HG03196 (cell line): ENCODE results near the gene ENPP4.
"Not testable (repeated sequence)": the region's sequence is repeated elsewhere in the genome, so short reads cannot be mapped to it uniquely, and the experiment has no call there.

Source experiments
- ATAC-seq: cut with Tn5 transposase; IDR thresholded peaks from one replicate; pipeline ENCODE4 v1.9.1; 2021; ENCODE audit not compliant: unreplicated experiment

Gene ENPP4, protein sequence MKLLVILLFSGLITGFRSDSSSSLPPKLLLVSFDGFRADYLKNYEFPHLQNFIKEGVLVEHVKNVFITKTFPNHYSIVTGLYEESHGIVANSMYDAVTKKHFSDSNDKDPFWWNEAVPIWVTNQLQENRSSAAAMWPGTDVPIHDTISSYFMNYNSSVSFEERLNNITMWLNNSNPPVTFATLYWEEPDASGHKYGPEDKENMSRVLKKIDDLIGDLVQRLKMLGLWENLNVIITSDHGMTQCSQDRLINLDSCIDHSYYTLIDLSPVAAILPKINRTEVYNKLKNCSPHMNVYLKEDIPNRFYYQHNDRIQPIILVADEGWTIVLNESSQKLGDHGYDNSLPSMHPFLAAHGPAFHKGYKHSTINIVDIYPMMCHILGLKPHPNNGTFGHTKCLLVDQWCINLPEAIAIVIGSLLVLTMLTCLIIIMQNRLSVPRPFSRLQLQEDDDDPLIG

DNA sequence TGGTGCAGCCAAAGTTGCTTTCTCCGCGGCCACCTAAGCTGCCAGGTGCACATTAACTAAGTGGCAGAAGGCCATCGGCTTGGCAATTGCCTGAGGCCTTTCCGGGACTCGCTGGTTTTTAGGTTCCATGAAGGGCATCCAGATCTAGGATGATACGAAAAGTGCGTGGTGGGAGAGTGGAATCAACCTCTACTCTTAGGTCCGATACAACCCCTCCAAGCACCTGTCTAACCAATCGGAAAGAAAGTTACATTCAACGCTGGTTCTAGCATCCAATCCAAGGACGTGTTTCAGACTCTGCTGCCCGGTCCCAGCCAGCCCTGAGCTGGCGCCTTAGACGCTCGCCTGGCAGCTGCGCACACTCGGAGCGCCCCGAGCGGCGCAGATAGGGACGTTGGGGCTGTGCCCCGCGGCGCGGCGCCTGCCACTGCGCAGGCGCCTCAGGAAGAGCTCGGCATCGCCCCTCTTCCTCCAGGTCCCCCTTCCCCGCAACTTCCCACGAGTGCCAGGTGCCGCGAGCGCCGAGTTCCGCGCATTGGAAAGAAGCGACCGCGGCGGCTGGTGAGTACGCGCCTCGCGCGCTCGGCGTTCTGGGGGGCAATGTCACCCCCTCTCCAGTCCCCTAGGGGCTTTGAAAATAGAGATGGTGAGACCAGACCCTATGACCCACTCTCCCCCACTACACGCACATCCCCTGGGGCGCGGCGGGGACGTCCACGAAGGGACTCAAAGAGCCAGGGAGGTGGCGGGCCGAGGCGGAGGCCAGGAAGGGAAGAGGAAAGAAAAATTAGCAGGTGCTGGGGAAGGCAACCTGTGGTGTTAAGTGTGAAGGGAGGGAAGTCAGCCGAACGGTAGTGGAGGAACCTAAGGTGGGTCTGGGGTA is at the start of gene ENPP4:
Gene ENPP4, plus strand, starts transcription at position 361 of the 883 bp plus-strand sequence. CDS start 9,595 bp downstream, outside the sequence.
- ATAC-seq = peak; percentile 98

DNA sequence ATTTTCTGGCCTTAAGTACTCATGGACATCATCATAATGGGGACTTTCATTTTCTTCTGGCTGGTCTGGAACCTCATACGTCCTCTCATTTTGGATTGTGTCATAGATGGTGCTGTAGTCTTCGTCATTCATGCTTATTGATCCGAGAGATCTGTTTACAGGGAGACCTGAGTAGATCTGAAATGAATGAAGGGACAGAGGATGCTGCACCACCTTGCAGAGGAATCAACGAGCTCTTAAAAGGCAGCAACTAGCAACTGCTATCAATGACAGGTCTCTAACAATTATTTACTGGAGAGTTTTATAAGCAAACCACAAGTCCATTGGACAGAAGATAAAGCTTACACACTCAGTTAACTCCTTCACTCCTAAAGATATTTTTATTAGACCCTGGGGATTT is 49.7 kb upstream of the ENPP4 start:
- ATAC-seq = no peak

- not testable (repeated sequence) for ATAC-seq
These were observed 44.1 kb upstream of the ENPP4 start for GRCh38 chr6:46085688-46086087.

- ATAC-seq = no peak
These were observed 39.4 kb upstream of the ENPP4 start for GRCh38 chr6:46090115-46091079.

DNA sequence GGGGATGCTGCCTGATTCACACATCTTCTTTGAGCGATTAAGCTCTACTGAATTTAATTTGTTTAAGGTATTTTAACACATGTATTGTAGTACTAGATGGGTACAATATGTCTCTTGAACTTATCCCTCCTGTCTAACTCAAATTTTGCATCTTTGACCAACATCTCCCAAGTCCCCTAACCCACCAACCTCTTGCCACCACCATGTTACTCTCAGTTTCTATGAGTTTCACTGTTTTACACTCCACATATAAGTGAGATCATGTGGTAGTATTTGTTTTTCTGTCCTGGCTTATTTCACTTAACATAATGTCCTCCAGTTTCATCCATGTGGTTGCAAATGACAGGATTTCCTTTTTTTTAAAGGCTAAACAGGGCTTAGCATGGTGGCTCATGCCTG is 38.7 kb upstream of the ENPP4 start:
- no peak for ATAC-seq

DNA sequence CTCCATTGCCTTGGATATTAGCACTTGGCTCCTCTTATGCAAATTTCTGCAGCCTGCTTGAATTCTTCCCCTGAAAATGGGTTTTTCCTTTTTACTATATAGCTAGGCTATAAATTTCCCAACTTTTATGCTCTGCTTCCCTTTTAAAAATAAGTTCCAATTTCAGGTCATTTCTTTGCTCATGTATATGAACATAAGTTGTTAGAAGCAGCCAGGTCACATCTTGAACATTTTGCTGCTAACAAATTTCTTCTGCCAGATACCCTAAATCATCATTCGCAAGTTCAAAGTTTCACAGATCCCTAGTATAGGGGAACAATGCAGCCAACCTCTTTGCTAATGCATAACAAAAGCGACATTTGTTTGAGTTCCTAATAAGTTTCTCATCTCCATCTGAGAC is 34.5 kb upstream of the ENPP4 start:
- no peak for ATAC-seq

- ATAC-seq = no peak
These were observed 32.4 kb upstream of the ENPP4 start for GRCh38 chr6:46097366-46097765.

GRCh38 chr6:46098678-46099077 is 31.1 kb upstream of the ENPP4 start:
- no peak for ATAC-seq

GRCh38 chr6:46099952-46100351 is 29.8 kb upstream of the ENPP4 start:
- ATAC-seq = no peak

GRCh38 chr6:46102123-46102522 is 27.7 kb upstream of the ENPP4 start:
- no peak for ATAC-seq

- ATAC-seq = no peak
These were observed 26.2 kb upstream of the ENPP4 start for GRCh38 chr6:46103441-46104115.

DNA sequence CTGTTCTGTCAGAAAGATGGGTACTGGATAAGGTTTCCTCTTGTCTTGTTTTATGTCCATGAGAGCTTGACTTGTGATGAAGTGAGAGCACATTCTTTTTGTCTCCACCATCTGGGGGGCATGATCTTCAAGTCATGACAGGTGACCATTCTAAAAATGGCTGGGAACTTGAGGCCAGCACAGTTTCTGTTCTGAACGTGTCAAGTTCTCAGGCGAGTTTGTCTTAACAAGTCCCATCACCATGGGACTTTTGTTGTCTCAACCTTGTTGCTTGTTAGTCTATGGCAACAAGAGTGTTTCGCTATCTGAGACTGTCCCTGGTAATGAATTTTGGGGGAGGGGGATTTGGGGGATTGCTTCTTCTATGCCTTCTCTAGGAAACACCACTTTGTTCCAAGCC is 25.6 kb upstream of the ENPP4 start:
- ATAC-seq = no peak

DNA sequence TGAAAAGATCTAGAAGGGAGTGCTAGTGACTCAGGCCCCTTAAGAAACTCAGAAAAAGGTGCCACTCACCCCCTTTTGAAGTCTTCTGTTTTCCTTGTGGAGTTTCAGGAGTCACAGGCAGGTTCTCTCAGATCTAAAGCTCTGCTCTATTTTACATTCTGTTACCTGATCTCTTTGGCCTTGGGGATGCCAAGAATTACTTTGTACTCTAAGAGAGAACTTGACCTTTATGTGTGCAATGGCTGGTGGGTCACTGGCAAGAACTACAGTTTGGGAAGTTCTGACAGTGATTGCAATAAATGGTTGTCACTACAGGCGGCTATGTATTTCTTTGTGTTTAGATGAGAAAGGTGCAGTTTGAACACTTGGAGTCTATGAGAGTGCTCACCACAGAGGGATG is 24.2 kb upstream of the ENPP4 start:
- ATAC-seq = no peak

DNA sequence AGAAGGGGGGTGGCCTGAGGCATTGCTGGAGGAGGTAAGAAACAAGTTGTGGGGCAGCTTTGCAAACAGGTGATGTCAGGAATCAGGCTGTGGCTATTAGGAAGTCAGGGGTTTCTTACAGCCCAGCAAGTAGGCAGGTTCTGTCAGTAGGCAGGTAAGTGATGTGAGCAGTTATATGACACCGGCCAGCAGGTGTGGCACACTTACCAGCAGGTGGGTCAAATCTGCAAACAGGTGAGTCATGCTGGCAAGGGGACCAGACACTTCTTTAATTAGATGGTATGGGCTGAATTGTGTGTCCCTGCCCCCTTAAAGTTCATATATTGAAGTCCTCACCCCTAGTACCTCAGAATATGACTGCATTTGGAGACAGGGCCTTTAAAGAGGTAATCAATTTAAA is 16.4 kb upstream of the ENPP4 start:
- no peak for ATAC-seq

DNA sequence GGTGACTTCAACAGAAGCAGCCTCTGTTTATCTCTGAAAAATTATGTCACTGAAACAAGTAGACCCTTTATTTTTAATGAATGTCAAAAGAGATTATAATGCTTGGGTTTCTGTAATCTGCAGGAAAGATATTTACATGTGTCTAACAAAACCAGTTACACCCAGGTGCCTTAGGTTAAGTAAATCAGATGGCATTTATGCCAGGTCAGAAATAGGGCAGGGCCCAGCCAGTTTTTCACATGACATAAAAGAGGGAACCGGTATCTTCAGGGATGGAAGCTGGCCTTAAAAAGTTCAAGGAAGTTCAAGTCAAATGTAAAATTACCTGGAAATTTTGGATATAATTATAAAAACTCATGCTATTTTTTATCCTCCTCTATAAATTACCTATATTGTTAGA is 14.2 kb upstream of the ENPP4 start:
- ATAC-seq = no peak

- ATAC-seq = no peak
These were observed 13.5 kb upstream of the ENPP4 start for GRCh38 chr6:46116289-46116688.

DNA sequence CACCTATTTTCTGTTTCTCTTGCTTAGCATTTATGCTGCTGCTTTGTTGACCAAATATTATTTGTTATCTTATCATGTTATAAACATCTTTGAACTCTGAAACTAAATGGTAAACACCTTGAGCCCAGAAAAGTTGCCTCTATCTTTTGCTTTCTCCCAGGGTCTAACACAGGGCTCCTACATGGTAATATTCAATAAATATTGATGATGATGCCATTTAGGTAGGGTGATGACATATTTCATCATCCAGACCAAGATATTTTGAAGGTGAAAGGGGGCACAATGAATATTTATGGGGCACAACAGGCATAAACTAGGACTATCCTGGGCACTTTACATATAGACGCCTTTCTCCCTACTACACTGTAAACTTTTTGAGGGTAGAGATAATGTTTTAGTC is 11.6 kb upstream of the ENPP4 start:
- no peak for ATAC-seq

DNA sequence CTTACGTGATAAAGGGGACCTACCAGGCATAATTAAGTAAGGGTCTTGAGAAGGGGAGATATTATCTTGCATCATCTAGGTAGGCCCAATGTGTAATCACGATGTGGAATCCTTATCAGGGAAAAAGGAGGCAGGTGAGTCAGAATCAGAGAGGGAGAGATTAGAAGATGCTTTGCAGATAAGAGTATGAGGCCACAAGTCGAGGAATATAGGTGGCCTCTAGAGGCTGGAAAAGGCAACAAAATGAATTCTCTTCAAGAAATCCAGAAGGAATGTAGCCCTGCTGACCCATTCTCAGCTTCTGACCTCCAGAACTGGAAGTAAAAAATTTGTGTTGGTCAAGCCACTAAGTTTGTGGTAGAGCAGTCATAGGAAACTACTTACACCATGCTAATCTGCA is 11.0 kb upstream of the ENPP4 start:
- no peak for ATAC-seq

DNA sequence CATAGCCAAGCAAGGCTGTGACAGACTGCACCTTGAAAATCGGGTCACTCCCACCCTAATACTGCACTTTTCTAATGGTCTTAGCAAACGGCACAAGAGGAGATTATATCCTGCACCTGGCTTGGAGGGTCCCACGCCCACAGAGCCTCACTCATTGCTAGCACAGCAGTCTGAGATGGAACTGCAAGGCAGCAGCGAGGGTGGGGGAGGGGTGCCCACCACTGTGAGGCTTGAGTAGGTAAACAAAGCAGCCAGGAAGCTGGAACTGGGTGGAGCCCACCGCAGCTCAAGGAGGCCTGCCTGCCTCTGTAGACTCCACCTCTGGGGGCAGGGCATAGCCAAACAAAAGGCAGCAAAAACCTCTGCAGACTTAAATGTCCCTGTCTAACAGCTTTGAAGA is 10.1 kb upstream of the ENPP4 start:
- not testable (repeated sequence) for ATAC-seq

- no peak for ATAC-seq
These were observed 1.3 kb upstream of the ENPP4 start for GRCh38 chr6:46128476-46128875.
